Sigmoid colon (tissue), 4 donors: ENCODE results near the gene AKT1S1.

Experiments
- POLR2A ChIP-seq, 2 donors: fragments of 450-650 bp; IDR thresholded peaks; one replicate each; pipeline ENCODE4 v1.6.1; 2016; ENCODE audit warnings: antibody characterized with exemption in 2 of 2, mild to moderate bottlenecking in 2 of 2, moderate library complexity in 2 of 2
- POLR2AphosphoS5 ChIP-seq, 4 donors: sonication (generic); formaldehyde crosslinking; IDR thresholded peaks; one replicate each; pipeline ENCODE4 v1.6.1; 2017; ENCODE audit warnings: antibody characterized with exemption in 4 of 4

DNA sequence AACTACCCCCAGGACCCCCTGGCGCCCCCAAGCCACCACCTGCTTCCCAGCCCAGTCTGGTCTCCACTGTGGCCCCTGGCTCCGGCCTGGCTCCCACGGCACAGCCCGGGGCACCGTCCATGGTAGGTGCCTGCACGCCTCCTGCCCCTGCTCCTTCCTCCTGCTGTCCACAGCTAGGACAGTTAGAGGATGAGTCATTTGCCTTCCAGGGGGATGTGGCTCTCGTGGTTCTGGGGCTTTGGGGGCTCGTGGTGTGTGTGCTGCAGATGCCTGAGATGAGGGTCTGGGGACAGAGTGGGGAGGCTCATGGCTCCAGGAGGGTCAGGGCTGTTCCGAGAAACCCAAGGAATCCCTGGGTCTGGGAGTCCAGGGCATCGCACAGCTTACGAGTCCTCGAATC, 46.4 kb downstream of the AKT1S1 start:
- TF ChIP-seq POLR2AphosphoS5 (IDR thresholded peaks at IDR 0.05) = no peak
- TF ChIP-seq POLR2A (IDR thresholded peaks at IDR 0.05) = no peak
